Erythroblast (primary cell): Measurements from ENCODE around the gene PACS1.

Source experiments
- GATA1 ChIP-seq: IDR thresholded peaks from 2 replicates; pipeline ENCODE4 v1.6.1; 2011; ENCODE audit warnings: low read depth, mild to moderate bottlenecking, control low read depth, low read length, moderate library complexity
- POLR2A ChIP-seq: IDR thresholded peaks from 2 replicates; pipeline ENCODE4 v1.6.1; 2011; ENCODE audit warnings: mild to moderate bottlenecking, low read length

- no peak for TF ChIP-seq POLR2A
- TF ChIP-seq GATA1, result no peak
Observed at GRCh38 chr11:66072081-66072480, 2.0 kb downstream of the PACS1 start.
